GM18508 (cell line): ENCODE data around the gene JUND.

Experiments
- ATAC-seq: cut with Tn5 transposase; IDR thresholded peaks from one replicate; pipeline ENCODE4 v1.9.1; 2021; ENCODE audit warnings: moderate number of reproducible peaks; ENCODE audit not compliant: insufficient read depth, unreplicated experiment

JUND gene

GRCh38 chr19:18274219-18274780 lies 7.1 kb downstream of the JUND start, which contains the start of gene IQCN:
TSS of gene IQCN (minus strand) at chr19:18274452. CDS start at chr19:18269478, 4,974 bp downstream.
- ATAC-seq, result no peak

- ATAC-seq, result no peak
Observed at GRCh38 chr19:18273561-18274218, 7.7 kb downstream of the JUND start.

- ATAC-seq, result no peak
Observed at GRCh38 chr19:18271433-18271841, 10.0 kb downstream of the JUND start.

- no peak for ATAC-seq
Observed at GRCh38 chr19:18270326-18270725, 11.1 kb downstream of the JUND start.

GRCh38 chr19:18269070-18269723 lies 12.2 kb downstream of the JUND start:
- no peak for ATAC-seq

GRCh38 chr19:18266771-18267686 lies 14.4 kb downstream of the JUND start:
- no peak for ATAC-seq

GRCh38 chr19:18265582-18265981 lies 15.8 kb downstream of the JUND start:
- ATAC-seq, result no peak

GRCh38 chr19:18264971-18265540 lies 16.4 kb downstream of the JUND start:
- no peak for ATAC-seq

GRCh38 chr19:18264137-18264854 lies 17.1 kb downstream of the JUND start:
- no peak for ATAC-seq

GRCh38 chr19:18263324-18264136 lies 17.9 kb downstream of the JUND start:
- no peak for ATAC-seq

GRCh38 chr19:18262917-18263316 lies 18.5 kb downstream of the JUND start:
- no peak for ATAC-seq

GRCh38 chr19:18262144-18262543 lies 19.3 kb downstream of the JUND start:
- no peak for ATAC-seq

GRCh38 chr19:18261474-18261873 lies 19.9 kb downstream of the JUND start:
- ATAC-seq, result no peak

- ATAC-seq, result no peak
Observed at GRCh38 chr19:18259893-18260292, 21.5 kb downstream of the JUND start.

- ATAC-seq, result no peak
Observed at GRCh38 chr19:18257503-18258470, 23.6 kb downstream of the JUND start.

- ATAC-seq, result no peak
Observed at GRCh38 chr19:18254546-18255503, 26.6 kb downstream of the JUND start.

- ATAC-seq, result no peak
Observed at GRCh38 chr19:18253716-18254115, 27.7 kb downstream of the JUND start.
